Ishikawa (cell line): Measurements from ENCODE around the gene SH2B3.

Experiments
- CEBPB ChIP-seq: IDR thresholded peaks from 2 replicates; pipeline ENCODE4 v1.6.1; 2012
- CREB1 ChIP-seq: IDR thresholded peaks from 2 replicates; pipeline ENCODE4 v1.6.1; 2012; ENCODE audit warnings: low read depth
- EGR1 ChIP-seq: IDR thresholded peaks from 2 replicates; pipeline ENCODE4 v1.6.1; 2012
- EP300 ChIP-seq: IDR thresholded peaks from 2 replicates; pipeline ENCODE4 v1.6.1; 2012; ENCODE audit warnings: borderline replicate concordance
- FOXM1 ChIP-seq: IDR thresholded peaks from 2 replicates; pipeline ENCODE4 v1.6.1; 2012; ENCODE audit warnings: low read depth, borderline replicate concordance
- MAX ChIP-seq: IDR thresholded peaks from 2 replicates; pipeline ENCODE4 v1.6.1; 2012
- NFIC ChIP-seq: IDR thresholded peaks from 2 replicates; pipeline ENCODE4 v1.6.1; 2012
- RAD21 ChIP-seq: IDR thresholded peaks from 2 replicates; pipeline ENCODE4 v1.6.1; 2012; ENCODE audit warnings: low read depth
- REST ChIP-seq: IDR thresholded peaks from 2 replicates; pipeline ENCODE4 v1.6.1; 2012; ENCODE audit warnings: low read depth, mild to moderate bottlenecking
- TAF1 ChIP-seq: IDR thresholded peaks from 2 replicates; pipeline ENCODE4 v1.6.1; 2012; ENCODE audit warnings: low read depth, mild to moderate bottlenecking
- TCF12 ChIP-seq: IDR thresholded peaks from 2 replicates; pipeline ENCODE4 v1.6.1; 2012; ENCODE audit warnings: low read depth
- TEAD4 ChIP-seq: IDR thresholded peaks from 2 replicates; pipeline ENCODE4 v1.6.1; 2012
- USF1 ChIP-seq: IDR thresholded peaks from 2 replicates; pipeline ENCODE4 v1.6.1; 2012
- YY1 ChIP-seq: IDR thresholded peaks from 2 replicates; pipeline ENCODE4 v1.6.1; 2012; ENCODE audit warnings: low read depth

DNA sequence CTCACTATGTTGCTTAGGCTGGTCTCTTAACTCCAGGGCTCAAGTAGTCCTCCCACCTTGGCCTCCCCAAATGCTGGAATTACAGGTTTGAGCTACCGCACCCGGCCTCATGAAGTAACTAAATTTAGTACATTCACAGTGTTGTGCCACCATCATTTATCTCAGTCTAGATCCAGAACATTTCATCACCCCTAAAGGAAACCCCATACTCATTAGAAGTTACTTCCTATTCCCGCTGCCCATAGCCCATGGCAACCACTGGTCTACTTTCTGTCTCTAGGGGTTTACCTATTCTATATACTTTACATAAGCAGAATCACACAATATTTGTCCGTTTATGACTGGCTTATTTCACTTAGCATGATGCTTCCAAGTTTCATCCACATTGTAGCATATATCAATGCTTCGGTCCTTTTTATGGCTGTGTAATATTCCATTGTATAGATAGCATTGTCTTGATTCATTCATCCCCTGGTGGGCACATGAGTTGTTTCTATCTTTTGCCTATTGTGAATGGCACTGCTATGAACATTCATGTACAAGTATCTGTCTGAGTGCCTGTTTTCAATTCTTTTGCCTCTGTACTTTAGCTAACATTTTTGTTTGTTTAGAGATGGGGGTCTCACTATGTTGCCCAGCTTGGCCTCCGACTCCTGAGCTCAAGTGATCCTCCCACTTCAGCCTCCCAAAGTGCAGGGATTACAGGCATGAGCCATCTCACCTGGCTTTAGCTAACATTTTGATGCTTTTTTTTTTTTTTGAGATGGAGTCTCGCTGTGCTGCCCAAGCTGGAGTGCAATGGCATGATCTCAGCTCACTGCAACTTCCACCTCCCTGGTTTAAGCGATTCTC is 10.2 kb upstream of the SH2B3 start:
- no peak for TF ChIP-seq EP300
- no peak for TF ChIP-seq REST
- TF ChIP-seq TCF12: no peak
- TF ChIP-seq RAD21: no peak
- no peak for TF ChIP-seq CEBPB
- TF ChIP-seq MAX: no peak
- TF ChIP-seq TAF1: no peak
- TF ChIP-seq YY1: no peak
- no peak for TF ChIP-seq USF1
- no peak for TF ChIP-seq EGR1
- TF ChIP-seq TEAD4: no peak
- no peak for TF ChIP-seq FOXM1
- TF ChIP-seq CREB1: no peak
- no peak for TF ChIP-seq NFIC
